CD4-positive, alpha-beta T cell (primary cell): Measurements from ENCODE around the gene EIF2D. TPM values are rescaled to one million over a fixed set of nuclear protein-coding genes. Genes with fewer than 3 reads are reported as not detected.

Source experiments
- ATAC-seq: fragments of 200-7000 bp; cut with Tn5 transposase; one replicate; pipeline ENCODE4 v1.10.0; 2022; ENCODE audit warnings: mild to moderate bottlenecking; ENCODE audit not compliant: poor library complexity
- CTCF ChIA-PET: fragments of 350-600 bp; sonication (Branson Sonifier 250); formaldehyde crosslinking; loops from one replicate; lab custom pipeline; 2021; ENCODE audit warnings: antibody characterized with exemption, inconsistent platforms; lab: Charles Lee
- POLR2A ChIA-PET: fragments of 350-600 bp; sonication (Branson Sonifier 250); formaldehyde crosslinking; loops from one replicate; lab custom pipeline; 2021; ENCODE audit warnings: antibody characterized with exemption, inconsistent platforms; lab: Charles Lee
- DNase-seq, 14 experiments: peaks; one replicate each; pipeline ENCODE4 v3.0.0-alpha.2; 2013 to 2020; ENCODE audit warnings: mixed read lengths in 2 of 14
- H3K27ac ChIP-seq, 2 donors: one replicate each; pipeline versions ENCODE4 v1.5.1 to v1.7.0; 2013; ENCODE audit warnings: low read length in 2 of 2, low read depth in 1 of 2, mild to moderate bottlenecking in 1 of 2
- H3K27me3 ChIP-seq, 2 experiments: 1 replicate in 1 of 2; 2 replicates in 1 of 2; pipeline versions ENCODE4 v1.6.1 to v1.7.0; 2013; ENCODE audit warnings: low read length in 2 of 2, control low read depth in 1 of 2, mild to moderate bottlenecking in 1 of 2, moderate library complexity in 1 of 2; ENCODE audit not compliant: insufficient read depth in 2 of 2, control insufficient read depth in 1 of 2
- H3K36me3 ChIP-seq: one replicate; pipeline ENCODE4 v1.6.1; 2013; ENCODE audit warnings: low read length, control low read depth; ENCODE audit not compliant: insufficient read depth
- H3K4me1 ChIP-seq: one replicate; pipeline ENCODE4 v1.6.1; 2013; ENCODE audit warnings: low read length, control low read depth; ENCODE audit not compliant: insufficient read depth
- H3K4me3 ChIP-seq: one replicate; pipeline ENCODE4 v1.5.1; 2013; ENCODE audit warnings: mild to moderate bottlenecking, low read length, moderate library complexity
- H3K9me3 ChIP-seq, 2 experiments: 1 replicate in 1 of 2; 2 replicates in 1 of 2; pipeline versions ENCODE4 v1.6.1 to v1.7.0; 2013; ENCODE audit warnings: low read length in 2 of 2, mild to moderate bottlenecking in 2 of 2, control low read depth in 1 of 2, moderate library complexity in 1 of 2; ENCODE audit not compliant: control insufficient read depth in 1 of 2, insufficient read depth in 1 of 2
- H3K27ac Mint-ChIP-seq: one replicate; pipeline ENCODE4 v1.8.0; 2020; ENCODE audit warnings: mixed read lengths
- H3K27me3 Mint-ChIP-seq: one replicate; pipeline ENCODE4 v1.8.0; 2021; ENCODE audit warnings: mixed read lengths
- H3K36me3 Mint-ChIP-seq: one replicate; pipeline ENCODE4 v1.8.0; 2021; ENCODE audit warnings: low read depth, mixed read lengths
- H3K4me1 Mint-ChIP-seq: one replicate; pipeline ENCODE4 v1.8.0; 2021; ENCODE audit warnings: low read depth, mixed read lengths
- H3K4me3 Mint-ChIP-seq: one replicate; pipeline ENCODE4 v1.8.0; 2020; ENCODE audit warnings: mild to moderate bottlenecking, mixed read lengths
- H3K9me3 Mint-ChIP-seq: one replicate; pipeline ENCODE4 v1.8.0; 2020; ENCODE audit warnings: mixed read lengths
- intact Hi-C, 2 experiments: fragments of 100-400 bp; cut with DNase I in 1 of 2; cut with micrococcal nuclease in 1 of 2; formaldehyde crosslinking; loops; one replicate each; pipeline versions ENCODE4 v1.15.1 to v1.9.0; 2023 to 2025; cut with DNase I, micrococcal nuclease
- total RNA-seq, 174 experiments: library from RNA in 2 of 174; stranded (reverse) in 2 of 174; gene quantifications; one replicate each; pipeline ENCODE4 v1.2.3 and lab custom pipeline; 2021 to 2026
- TF ChIP-seq, protein P1 (sequence below): fragments of 200-600 bp; IDR thresholded peaks from one replicate; pipeline ENCODE4 v1.8.0; 2022; ENCODE audit warnings: antibody characterized with exemption, mild to moderate bottlenecking

EIF2D gene
- total RNA-seq, 2 experiments from 2014 or later, result 48.9 to 51.6 TPM

GRCh38 chr1:206556750-206557635 lies 55.3 kb downstream of the EIF2D start:
- intact Hi-C loops, result loop anchor here (1.0 to 5.0 kb wide), 4 partner anchors 12 to 360 kb away; no protein-coding TSS in a partner anchor
- peak; percentile 69 for ATAC-seq

DNA sequence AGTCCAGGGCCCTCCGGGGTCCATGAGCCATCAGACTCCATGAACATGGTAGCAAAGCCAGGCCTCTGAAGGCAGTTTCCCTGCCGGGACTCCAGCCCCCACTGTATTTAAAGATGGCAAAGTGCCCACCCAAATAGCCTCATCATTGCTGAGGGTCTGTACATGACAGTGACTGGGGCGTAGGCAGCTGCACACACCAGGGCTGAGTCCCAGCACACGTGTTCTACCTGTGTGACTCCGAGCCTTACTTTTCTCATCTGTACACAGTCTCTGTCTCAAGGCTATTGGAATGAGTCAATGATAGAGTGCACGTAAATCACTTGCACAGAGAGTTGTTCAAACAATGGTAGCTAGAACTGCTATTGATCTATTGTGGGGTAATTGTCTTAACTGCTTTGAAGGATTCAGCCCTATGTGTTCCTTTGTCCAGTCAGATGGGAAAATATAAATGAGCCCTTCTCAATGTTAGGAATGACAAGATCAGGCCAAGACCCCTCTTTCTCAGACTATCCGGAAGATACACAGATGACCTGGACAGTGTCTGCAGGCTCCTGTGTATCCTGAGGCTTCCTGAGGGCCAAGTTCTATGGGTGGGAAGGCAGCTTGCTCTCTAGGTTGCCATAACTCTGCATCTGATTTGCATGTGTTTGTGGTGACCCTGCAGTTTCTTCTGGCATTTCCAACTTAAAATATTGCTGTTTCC lies 56.1 kb downstream of the EIF2D start:
- CTCF ChIA-PET, result interaction anchor here (0.9 to 15.8 kb wide), 6 partner anchors 8 to 56 kb away, joined by 3 to 236 read pairs (median 7); partner anchors contain the start of gene EIF2D
- Histone ChIP-seq H3K4me1 (peaks cover 78% of the 10 kb centered on the region), H3K36me3 (peaks cover 16% of the 10 kb centered on the region), H3K27ac (peak overlapping the region; percentile 18 to 99), H3K27me3 (no peaks in the 10 kb centered on the region), H3K9me3 (no peaks in the 10 kb centered on the region), H3K4me3 (peak overlapping the region; percentile 94)
- Mint-ChIP-seq H3K27me3 (no peaks in the 10 kb centered on the region), H3K9me3 (no peaks in the 10 kb centered on the region), H3K4me1 (peaks cover 85% of the 10 kb centered on the region), H3K36me3 (peaks cover 48% of the 10 kb centered on the region), H3K4me3 (peak overlapping the region; percentile 97), H3K27ac (peak overlapping the region; percentile 86)
- intact Hi-C loops, result loop anchor here (1.0 to 5.0 kb wide), 3 partner anchors 11 to 361 kb away; no protein-coding TSS in a partner anchor
- peak in 4 of 14 experiments; percentile 36 to 59 (median 54) for DNase-seq
- TF ChIP-seq, protein P1, sequence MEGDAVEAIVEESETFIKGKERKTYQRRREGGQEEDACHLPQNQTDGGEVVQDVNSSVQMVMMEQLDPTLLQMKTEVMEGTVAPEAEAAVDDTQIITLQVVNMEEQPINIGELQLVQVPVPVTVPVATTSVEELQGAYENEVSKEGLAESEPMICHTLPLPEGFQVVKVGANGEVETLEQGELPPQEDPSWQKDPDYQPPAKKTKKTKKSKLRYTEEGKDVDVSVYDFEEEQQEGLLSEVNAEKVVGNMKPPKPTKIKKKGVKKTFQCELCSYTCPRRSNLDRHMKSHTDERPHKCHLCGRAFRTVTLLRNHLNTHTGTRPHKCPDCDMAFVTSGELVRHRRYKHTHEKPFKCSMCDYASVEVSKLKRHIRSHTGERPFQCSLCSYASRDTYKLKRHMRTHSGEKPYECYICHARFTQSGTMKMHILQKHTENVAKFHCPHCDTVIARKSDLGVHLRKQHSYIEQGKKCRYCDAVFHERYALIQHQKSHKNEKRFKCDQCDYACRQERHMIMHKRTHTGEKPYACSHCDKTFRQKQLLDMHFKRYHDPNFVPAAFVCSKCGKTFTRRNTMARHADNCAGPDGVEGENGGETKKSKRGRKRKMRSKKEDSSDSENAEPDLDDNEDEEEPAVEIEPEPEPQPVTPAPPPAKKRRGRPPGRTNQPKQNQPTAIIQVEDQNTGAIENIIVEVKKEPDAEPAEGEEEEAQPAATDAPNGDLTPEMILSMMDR, result no peak
- peak; percentile 14 for ATAC-seq
- POLR2A ChIA-PET, result interaction anchor here (0.8 to 8.1 kb wide), 12 partner anchors 8 to 85 kb away, joined by 3 to 135 read pairs (median 10); partner anchors contain the start of gene EIF2D

More at GRCh38 chr1:206556750-206557635, 55.3 kb downstream of the EIF2D start:
- peak overlapping the region; percentile 69 to 99 for H3K27ac ChIP-seq
- peaks cover 77% of the 10 kb centered on the region for H3K4me1 ChIP-seq
- H3K36me3 ChIP-seq, result peaks cover 22% of the 10 kb centered on the region
- Mint-ChIP-seq H3K27me3 (no peaks in the 10 kb centered on the region), H3K36me3 (peaks cover 56% of the 10 kb centered on the region), H3K27ac (peak overlapping the region; percentile 86), H3K4me3 (peak overlapping the region; percentile 97), H3K4me1 (peaks cover 86% of the 10 kb centered on the region), H3K9me3 (no peaks in the 10 kb centered on the region)
- DNase-seq, result peak; percentile 72 to 96 (median 90)
- CTCF ChIA-PET, result interaction anchor here (0.9 to 15.8 kb wide), 5 partner anchors 11 to 55 kb away, joined by 3 to 236 read pairs (median 11); partner anchors contain the start of gene EIF2D
- H3K27me3 ChIP-seq, result no peaks in the 10 kb centered on the region
- peak overlapping the region; percentile 94 for H3K4me3 ChIP-seq
- TF ChIP-seq, protein P1, result no peak
- POLR2A ChIA-PET, result interaction anchor here (1.0 to 8.1 kb wide), 11 partner anchors 9 to 355 kb away, joined by 3 to 135 read pairs (median 10); partner anchors contain the start of genes EIF2D and IKBKE
- no peaks in the 10 kb centered on the region for H3K9me3 ChIP-seq

GRCh38 chr1:206555473-206555935 lies 56.8 kb downstream of the EIF2D start:
- Mint-ChIP-seq H3K4me1 (peaks cover 78% of the 10 kb centered on the region), H3K36me3 (peaks cover 42% of the 10 kb centered on the region), H3K27ac (peak overlapping the region; percentile 86), H3K4me3 (peak overlapping the region; percentile 97), H3K9me3 (no peaks in the 10 kb centered on the region), H3K27me3 (no peaks in the 10 kb centered on the region)
- ChIA-PET POLR2A (interaction anchor here (0.8 to 8.1 kb wide), 12 partner anchors 8 to 84 kb away, joined by 3 to 135 read pairs (median 10); partner anchors contain the start of gene EIF2D), CTCF (interaction anchor here (1.0 to 15.8 kb wide), 5 partner anchors 9 to 65 kb away, joined by 3 to 236 read pairs (median 11); partner anchors contain the start of gene EIF2D)
- intact Hi-C loops, result loop anchor here in 1 of 2 experiments (5.0 kb wide), 1 partner anchor 362 kb away; no protein-coding TSS in a partner anchor
- no peaks in the 10 kb centered on the region for H3K9me3 ChIP-seq
- peaks cover 9% of the 10 kb centered on the region for H3K36me3 ChIP-seq
- TF ChIP-seq, protein P1, result no peak
- no peak for ATAC-seq
- peak overlapping the region; percentile 18 to 99 for H3K27ac ChIP-seq
- no peaks in the 10 kb centered on the region for H3K27me3 ChIP-seq
- peak in 5 of 14 experiments; percentile 46 to 80 (median 60) for DNase-seq
- peaks cover 78% of the 10 kb centered on the region for H3K4me1 ChIP-seq
- H3K4me3 ChIP-seq, result peak overlapping the region; percentile 94
